GM13976 (cell line): ENCODE data around the gene PLBD2.

Experiments
- DNase-seq: peaks from one replicate; pipeline ENCODE4 v3.0.0; 2012; ENCODE audit warnings: low spot score
- CTCF ChIP-seq: IDR thresholded peaks from 2 replicates; pipeline ENCODE4 v1.5.1; 2012; ENCODE audit warnings: borderline replicate concordance, mild to moderate bottlenecking; ENCODE audit not compliant: insufficient read depth; ENCODE audit errors: extremely low read depth, missing control alignments, control extremely low read depth
- in situ Hi-C: fragments of 300-500 bp; cut with MboI; formaldehyde crosslinking; loops from one replicate; pipeline ENCODE4 v1.12.0; 2022; ENCODE audit warnings: low sequenced_read_pairs, mixed read lengths, inconsistent platforms; ENCODE audit not compliant: unreplicated experiment

PLBD2 gene

GRCh38 chr12:113359939-113360748, 1.8 kb downstream of the PLBD2 start:
- no peak for DNase-seq
- peak; percentile 4 for TF ChIP-seq CTCF
- in situ Hi-C loops: no loop called here

DNA sequence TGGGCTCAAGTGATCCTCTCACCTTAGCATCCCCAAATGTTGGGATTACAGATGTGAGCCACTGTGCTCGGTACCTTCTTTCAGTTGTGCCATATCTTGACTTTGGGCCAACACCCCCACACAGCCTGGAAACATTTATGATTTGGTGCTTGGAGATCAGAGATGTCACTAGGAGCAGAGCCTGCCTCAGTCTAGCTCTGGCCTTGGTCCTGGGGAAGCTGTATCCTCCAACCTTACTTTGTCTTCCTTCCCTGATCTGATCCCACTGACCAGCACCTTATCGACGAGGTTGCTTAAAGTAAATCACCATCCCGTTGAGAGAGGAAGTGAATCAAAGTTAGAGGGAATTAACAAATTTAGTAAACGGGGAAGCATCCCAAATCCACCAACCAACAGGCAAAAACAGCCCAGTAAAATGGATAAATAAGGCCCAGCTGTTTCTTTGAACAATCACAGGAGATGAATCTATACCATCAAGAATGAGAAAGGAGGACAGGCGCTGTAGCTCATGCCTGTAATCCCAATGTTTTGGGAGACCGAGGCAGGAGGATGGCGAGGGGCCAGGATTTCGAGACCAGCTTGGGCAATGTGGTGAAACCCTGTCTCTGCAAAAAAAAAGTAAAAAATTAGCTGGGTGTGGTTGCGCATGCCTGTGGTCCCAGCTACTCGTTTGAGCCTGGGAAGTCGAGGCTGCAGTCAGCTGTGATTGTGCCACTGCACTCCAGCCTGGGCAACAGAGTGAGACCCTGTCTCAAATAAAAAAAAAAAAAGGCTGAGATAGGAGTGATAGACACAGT, 3.4 kb downstream of the PLBD2 start:
- in situ Hi-C loops: no loop called here
- no peak for DNase-seq
- TF ChIP-seq CTCF: no peak

- TF ChIP-seq CTCF: no peak
- no peak for DNase-seq
- in situ Hi-C loops: no loop called here
These were observed 6.3 kb downstream of the PLBD2 start for GRCh38 chr12:113364698-113365097.

- no peak for DNase-seq
- in situ Hi-C loops: no loop called here
- no peak for TF ChIP-seq CTCF
These were observed 7.4 kb downstream of the PLBD2 start for GRCh38 chr12:113365639-113366395.

DNA sequence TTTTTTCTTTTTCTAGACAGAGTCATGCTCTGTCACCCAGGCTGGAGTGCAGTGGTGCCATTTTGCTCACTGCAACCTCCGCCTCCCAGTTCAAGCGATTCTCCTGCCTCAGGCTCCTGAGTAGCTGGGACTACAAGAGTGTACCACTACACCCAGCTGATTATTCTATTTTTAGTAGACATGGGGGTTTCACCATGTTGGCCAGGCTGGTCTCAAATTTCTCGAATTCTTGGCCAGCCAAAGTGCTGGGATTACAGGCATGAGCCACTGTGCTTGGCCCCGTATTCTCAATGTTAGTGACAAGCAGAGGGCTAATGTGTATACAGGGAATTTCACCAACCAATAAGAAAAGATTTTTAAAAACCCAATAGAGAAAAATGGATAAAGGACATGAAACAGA, 8.4 kb downstream of the PLBD2 start:
- no peak for DNase-seq
- in situ Hi-C loops: no loop called here
- TF ChIP-seq CTCF: no peak

DNA sequence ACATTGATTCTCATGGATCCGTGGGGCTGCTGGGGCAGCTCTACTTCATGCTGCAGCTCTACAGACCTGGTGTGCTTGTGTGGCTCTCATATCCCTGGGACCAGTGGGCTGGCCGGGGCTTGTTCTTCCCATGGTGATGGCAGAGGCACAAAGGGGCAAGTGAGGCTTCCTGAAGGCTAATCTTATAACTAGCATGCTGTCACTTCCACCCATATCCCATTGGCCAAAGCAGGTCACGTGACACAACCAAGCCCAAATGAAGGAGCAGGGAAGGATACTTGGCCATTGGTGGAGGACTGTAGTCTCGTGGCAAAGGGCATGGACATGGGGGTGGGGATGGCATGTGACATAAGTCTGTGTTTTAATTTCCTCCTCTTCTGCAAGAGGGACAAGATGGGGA, 9.9 kb downstream of the PLBD2 start:
- TF ChIP-seq CTCF: no peak

More for the DNA sequence above, 9.9 kb downstream of the PLBD2 start:
- no peak for DNase-seq
- in situ Hi-C loops: no loop called here
